Astrocyte of the spinal cord (primary cell): ENCODE data around the gene ACIN1.

Experiments used
- DNase-seq: peaks from one replicate; pipeline ENCODE4 v3.0.0; 2011; ENCODE audit warnings: low read depth, low spot score
- H3K4me3 ChIP-seq: 2 replicates; pipeline ENCODE4 v1.5.1; 2011; ENCODE audit warnings: low read depth, mild to moderate bottlenecking, low read length, moderate library complexity
- in situ Hi-C: cut with HindIII; loops from 2 replicates; pipeline ENCODE4 v1.10.0; 2017; ENCODE audit warnings: low sequenced_read_pairs
- TF ChIP-seq, protein P1 (sequence below): IDR thresholded peaks from 2 replicates; pipeline ENCODE4 v1.5.1; 2012; ENCODE audit warnings: low read depth, mild to moderate bottlenecking, low read length, inconsistent platforms

Gene ACIN1

DNA sequence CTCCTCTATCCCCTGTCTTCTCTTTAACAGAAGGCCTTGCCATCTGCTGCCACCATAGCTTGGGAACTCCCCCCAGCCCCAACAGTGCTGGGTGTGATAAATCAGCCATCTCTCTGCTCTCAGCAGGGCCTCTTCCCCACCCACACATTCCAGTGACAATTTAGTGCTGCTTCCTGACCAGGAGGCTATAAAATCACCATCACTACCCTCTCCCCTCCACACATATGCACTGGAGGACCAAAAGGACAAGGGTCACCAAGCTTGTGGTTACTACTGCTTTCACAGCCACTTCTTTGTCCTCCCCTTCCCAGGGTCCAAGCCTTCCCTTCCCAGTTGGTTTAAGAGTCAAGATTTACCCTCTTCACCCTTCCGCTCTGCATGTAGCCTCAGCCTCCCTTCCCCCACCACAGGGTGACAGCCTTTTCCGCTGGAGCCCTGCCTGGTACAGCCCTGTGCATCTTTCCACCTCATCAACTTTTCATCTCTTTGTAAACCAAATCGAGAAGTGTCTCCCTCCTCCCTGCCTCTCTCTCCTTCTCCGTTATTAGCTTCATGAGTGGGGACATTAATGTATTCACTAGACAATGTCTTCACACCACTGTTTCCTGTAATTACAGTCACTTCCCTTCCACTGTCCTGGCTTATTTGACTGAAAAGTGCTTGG lies 69.7 kb downstream of the ACIN1 start:
- in situ Hi-C loops, result no loop called here
- no peak for DNase-seq
- TF ChIP-seq, protein P1, sequence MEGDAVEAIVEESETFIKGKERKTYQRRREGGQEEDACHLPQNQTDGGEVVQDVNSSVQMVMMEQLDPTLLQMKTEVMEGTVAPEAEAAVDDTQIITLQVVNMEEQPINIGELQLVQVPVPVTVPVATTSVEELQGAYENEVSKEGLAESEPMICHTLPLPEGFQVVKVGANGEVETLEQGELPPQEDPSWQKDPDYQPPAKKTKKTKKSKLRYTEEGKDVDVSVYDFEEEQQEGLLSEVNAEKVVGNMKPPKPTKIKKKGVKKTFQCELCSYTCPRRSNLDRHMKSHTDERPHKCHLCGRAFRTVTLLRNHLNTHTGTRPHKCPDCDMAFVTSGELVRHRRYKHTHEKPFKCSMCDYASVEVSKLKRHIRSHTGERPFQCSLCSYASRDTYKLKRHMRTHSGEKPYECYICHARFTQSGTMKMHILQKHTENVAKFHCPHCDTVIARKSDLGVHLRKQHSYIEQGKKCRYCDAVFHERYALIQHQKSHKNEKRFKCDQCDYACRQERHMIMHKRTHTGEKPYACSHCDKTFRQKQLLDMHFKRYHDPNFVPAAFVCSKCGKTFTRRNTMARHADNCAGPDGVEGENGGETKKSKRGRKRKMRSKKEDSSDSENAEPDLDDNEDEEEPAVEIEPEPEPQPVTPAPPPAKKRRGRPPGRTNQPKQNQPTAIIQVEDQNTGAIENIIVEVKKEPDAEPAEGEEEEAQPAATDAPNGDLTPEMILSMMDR, result no peak
- no peak overlapping the region for H3K4me3 ChIP-seq

DNA sequence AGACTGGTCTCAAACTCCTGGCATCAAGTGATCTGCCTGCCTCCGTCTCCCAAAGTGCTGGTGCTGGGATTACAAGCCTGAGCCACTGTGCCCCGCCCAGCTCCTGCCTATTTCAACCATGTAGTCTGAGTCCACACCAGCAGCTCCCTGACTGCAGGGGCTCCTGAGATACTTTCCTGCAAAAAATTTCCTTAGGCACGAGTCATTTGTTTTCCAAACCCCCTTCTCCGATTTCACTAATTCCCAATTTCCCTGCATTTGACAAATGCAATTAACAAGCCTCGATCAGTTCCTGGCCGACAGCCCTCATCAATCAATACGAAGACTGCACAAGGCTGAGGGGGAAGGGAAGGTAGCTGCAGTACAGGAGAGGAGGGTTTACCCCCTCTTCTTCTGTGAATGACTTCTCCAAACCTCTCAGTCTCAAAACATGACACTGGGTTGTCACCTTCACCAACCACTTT lies 70.3 kb downstream of the ACIN1 start:
- H3K4me3 ChIP-seq, result no peak overlapping the region
- in situ Hi-C loops, result no loop called here
- TF ChIP-seq, protein P1, result no peak
- no peak for DNase-seq

DNA sequence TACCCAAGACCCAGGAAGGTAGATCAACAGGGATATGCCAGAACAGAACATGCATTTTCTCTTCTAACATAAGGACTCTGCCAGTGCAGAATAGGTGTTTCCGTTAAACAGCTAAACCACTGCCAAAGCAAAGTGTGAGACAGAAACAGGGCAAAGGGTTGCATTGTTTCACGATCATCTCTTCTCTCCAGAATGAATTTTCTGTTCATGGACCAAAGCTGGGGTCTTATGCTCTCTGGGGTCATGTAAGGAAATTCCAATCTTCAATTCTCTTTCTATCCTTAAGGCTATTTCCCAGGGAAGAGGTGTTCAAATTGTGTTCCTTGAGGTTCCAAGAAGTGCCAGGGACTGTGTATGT lies 71.2 kb downstream of the ACIN1 start:
- no peak overlapping the region for H3K4me3 ChIP-seq
- in situ Hi-C loops, result no loop called here
- TF ChIP-seq, protein P1, result no peak
- DNase-seq, result no peak

GRCh38 chr14:23023022-23023794 lies 71.7 kb downstream of the ACIN1 start:
- TF ChIP-seq, protein P1, result no peak
- DNase-seq, result no peak
- in situ Hi-C loops, result no loop called here
- H3K4me3 ChIP-seq, result no peak overlapping the region

DNA sequence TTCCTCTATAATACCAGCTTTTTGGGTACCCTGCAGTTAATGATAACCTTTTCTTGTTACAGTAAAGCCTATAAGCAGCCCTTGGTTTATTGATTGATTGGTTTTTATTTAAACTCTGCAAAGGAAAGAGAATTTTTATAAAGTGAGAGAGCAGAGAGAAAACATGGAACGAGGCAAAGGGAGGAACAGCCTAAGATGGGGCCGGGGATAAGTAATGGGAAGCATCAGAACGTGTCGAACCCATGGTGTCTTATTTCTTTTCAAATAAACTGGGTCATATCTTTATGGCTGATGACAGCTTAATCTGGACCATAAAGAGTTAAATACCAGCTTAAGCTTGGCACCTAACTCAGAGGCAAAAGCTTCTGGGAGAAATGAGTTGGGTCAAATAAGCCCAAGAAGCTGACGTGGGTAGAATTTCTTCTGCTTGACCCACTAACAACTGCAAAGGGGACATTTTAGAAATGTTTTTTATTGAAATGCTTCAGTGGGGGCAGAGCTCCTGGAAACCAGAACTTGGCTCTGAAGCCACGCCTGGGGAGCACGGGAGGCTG lies 73.0 kb downstream of the ACIN1 start:
- H3K4me3 ChIP-seq, result no peak overlapping the region
- in situ Hi-C loops, result no loop called here

GRCh38 chr14:23021434-23021833 lies 73.5 kb downstream of the ACIN1 start:
- in situ Hi-C loops, result no loop called here
- TF ChIP-seq, protein P1, result no peak
- H3K4me3 ChIP-seq, result no peak overlapping the region
- DNase-seq, result no peak

More for the DNA sequence above, 73.0 kb downstream of the ACIN1 start:
- DNase-seq, result no peak
- TF ChIP-seq, protein P1, result no peak
